Calu3 (cell line): ENCODE measurements around the gene CENPB. TPM values are rescaled to one million over a fixed set of nuclear protein-coding genes. Genes with fewer than 3 reads are reported as not detected.

Source experiments
- BruUV-seq: library from RNA; stranded (reverse); fragments of 400-500 nt; replicated peaks from 2 replicates; lab custom pipeline; 2021; lab: Mats Ljungman, UMichigan
- CTCF ChIA-PET: fragments of 300-600 bp; sonication (Branson Sonifier 250); formaldehyde crosslinking; loops from one replicate; lab custom pipeline; 2022; ENCODE audit warnings: antibody characterized with exemption; lab: Charles Lee
- DNase-seq: peaks from one replicate; pipeline ENCODE4 v3.0.0; 2022
- H3K27ac Mint-ChIP-seq: one replicate; pipeline ENCODE4 v1.8.0; 2022; ENCODE audit warnings: mixed read lengths; ENCODE audit not compliant: unreplicated experiment
- H3K27me3 Mint-ChIP-seq: one replicate; pipeline ENCODE4 v1.8.0; 2022; ENCODE audit warnings: mixed read lengths; ENCODE audit not compliant: unreplicated experiment
- H3K36me3 Mint-ChIP-seq: one replicate; pipeline ENCODE4 v1.8.0; 2022; ENCODE audit warnings: mild to moderate bottlenecking, moderate library complexity, mixed read lengths; ENCODE audit not compliant: insufficient read depth, unreplicated experiment
- H3K4me1 Mint-ChIP-seq: one replicate; pipeline ENCODE4 v1.8.0; 2022; ENCODE audit warnings: mild to moderate bottlenecking, low read depth, mixed read lengths; ENCODE audit not compliant: unreplicated experiment
- H3K4me3 Mint-ChIP-seq: one replicate; pipeline ENCODE4 v1.8.0; 2022; ENCODE audit warnings: mild to moderate bottlenecking, low read depth, moderate library complexity, mixed read lengths; ENCODE audit not compliant: unreplicated experiment
- H3K9me3 Mint-ChIP-seq: one replicate; pipeline ENCODE4 v1.8.0; 2022; ENCODE audit warnings: low read depth, mixed read lengths; ENCODE audit not compliant: unreplicated experiment
- CTCF ChIP-seq: fragments of 200-600 bp; IDR thresholded peaks from one replicate; pipeline ENCODE4 v1.8.0; 2022; ENCODE audit warnings: antibody characterized with exemption; ENCODE audit not compliant: unreplicated experiment
- intact Hi-C: fragments of 100-400 bp; cut with micrococcal nuclease; formaldehyde crosslinking; loops from one replicate; pipeline ENCODE4 v1.10.0; 2022; ENCODE audit not compliant: unreplicated experiment
- total RNA-seq: library from RNA; stranded (reverse); gene quantifications from 2 replicates; pipeline ENCODE4 v1.2.3, GENCODE V29; 2022

CENPB gene
- total RNA-seq, 1 experiment from 2014 or later = 44.9 TPM

DNA sequence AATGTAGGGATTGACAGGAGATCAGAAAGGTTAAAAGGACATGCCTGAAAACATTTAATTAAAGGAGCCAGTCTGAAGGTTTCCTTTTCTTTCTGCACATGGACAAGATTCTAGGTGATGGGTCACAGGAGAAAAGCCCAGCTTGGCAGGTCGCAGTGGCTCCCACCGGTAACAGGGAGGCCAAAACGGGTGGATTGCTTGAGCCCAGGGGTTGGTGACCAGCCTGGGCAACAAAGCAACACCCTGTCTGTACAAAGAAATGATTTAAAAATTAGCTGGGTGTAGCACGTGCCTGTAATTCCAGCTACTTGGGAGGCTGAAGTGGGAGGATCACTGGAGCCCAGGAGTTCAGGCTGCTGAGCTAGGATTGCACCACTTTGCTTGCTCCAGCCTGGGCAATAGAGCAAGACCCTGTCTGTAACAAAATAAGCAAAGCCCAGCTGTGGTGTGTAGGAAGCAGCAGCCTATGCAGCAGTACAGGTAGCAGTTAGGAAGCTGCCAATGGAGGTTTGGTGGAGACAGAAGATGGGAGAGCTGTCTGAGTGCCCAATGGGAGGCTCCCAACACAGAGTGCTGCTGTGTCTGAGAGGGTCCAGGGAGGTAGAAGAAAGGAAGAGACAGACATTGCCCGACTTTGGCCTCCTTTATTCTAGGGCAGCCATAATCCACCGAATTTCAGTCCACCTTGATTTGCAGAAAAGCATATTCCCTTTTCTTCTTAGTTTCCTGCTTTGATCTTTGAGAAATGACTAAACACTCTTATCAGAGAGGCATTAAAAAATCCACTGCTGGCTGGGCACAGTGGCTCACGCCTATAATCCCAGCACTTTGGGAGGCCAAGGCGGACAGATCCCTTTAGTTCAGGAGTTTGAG, 26.7 kb upstream of the CENPB start:
- no peak for TF ChIP-seq CTCF
- Mint-ChIP-seq H3K9me3 (no peaks in the 10 kb centered on the region), H3K4me3 (no peak overlapping the region), H3K27ac (peak overlapping the region; percentile 95), H3K4me1 (peaks cover 28% of the 10 kb centered on the region), H3K27me3 (no peaks in the 10 kb centered on the region), H3K36me3 (peaks cover 25% of the 10 kb centered on the region)
- CTCF ChIA-PET = interaction anchor here (0.7 to 1.4 kb wide), 4 partner anchors 17 to 374 kb away, joined by 3 to 5 read pairs (median 4); partner anchors contain the start of genes CDC25B and CENPB
- intact Hi-C loops = no loop called here
- BruUV-seq = no TSS peak
- no peak for DNase-seq

- Mint-ChIP-seq H3K4me3 (peak overlapping the region; percentile 70), H3K27me3 (no peaks in the 10 kb centered on the region), H3K27ac (peak overlapping the region; percentile 95), H3K9me3 (no peaks in the 10 kb centered on the region), H3K36me3 (peaks cover 32% of the 10 kb centered on the region), H3K4me1 (peaks cover 28% of the 10 kb centered on the region)
- no TSS peak for BruUV-seq
- no peak for DNase-seq
- intact Hi-C loops = no loop called here
- TF ChIP-seq CTCF = no peak
- CTCF ChIA-PET = interaction anchor here (1.3 kb wide), 1 partner anchor 16 kb away, joined by 11 read pairs; the partner anchor contains the start of gene CDC25B
Measured at GRCh38 chr20:3812259-3812681, 25.7 kb upstream of the CENPB start.

GRCh38 chr20:3811467-3812258, 25.1 kb upstream of the CENPB start:
- intact Hi-C loops = loop anchor here (2.0 kb wide), 1 partner anchor 59 kb away; no protein-coding TSS in a partner anchor
- peak overlapping the region; percentile 95 for H3K27ac Mint-ChIP-seq
- CTCF ChIA-PET = interaction anchor here (1.3 kb wide), 1 partner anchor 16 kb away, joined by 11 read pairs; the partner anchor contains the start of gene CDC25B
- TF ChIP-seq CTCF = no peak
- H3K36me3 Mint-ChIP-seq = peaks cover 38% of the 10 kb centered on the region
- H3K27me3 Mint-ChIP-seq = no peaks in the 10 kb centered on the region
- peak overlapping the region; percentile 70 for H3K4me3 Mint-ChIP-seq
- peaks cover 28% of the 10 kb centered on the region for H3K4me1 Mint-ChIP-seq
- no TSS peak for BruUV-seq
- DNase-seq = peak; percentile 97
- no peaks in the 10 kb centered on the region for H3K9me3 Mint-ChIP-seq

DNA sequence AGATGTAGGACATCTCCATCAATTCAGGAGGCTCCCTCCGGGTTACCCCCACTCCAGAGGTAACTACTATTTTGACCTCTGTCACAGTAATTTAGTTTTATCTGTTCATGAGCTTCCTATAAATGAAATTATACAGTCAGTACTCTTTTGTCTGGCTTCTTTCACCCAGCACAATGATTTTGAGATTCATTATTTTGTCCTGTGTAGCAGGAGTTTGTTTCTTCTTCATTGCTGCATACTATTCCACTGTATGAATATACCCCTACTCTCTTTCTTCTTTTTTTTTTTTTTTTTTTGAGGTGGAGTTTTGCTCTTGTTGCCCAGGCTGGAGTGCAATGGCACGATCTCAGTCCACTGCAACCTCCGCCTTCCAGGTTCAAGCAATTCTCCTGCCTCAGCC, 22.0 kb upstream of the CENPB start:
- peaks cover 47% of the 10 kb centered on the region for H3K4me1 Mint-ChIP-seq
- H3K36me3 Mint-ChIP-seq = peaks cover 62% of the 10 kb centered on the region
- intact Hi-C loops = no loop called here
- H3K27ac Mint-ChIP-seq = peak overlapping the region; percentile 77
- CTCF ChIA-PET = interaction anchor here (0.6 kb wide), 2 partner anchors 19 to 91 kb away, joined by 5 to 8 read pairs; no protein-coding TSS in a partner anchor
- no peak for TF ChIP-seq CTCF
- no peak overlapping the region for H3K4me3 Mint-ChIP-seq
- H3K27me3 Mint-ChIP-seq = no peaks in the 10 kb centered on the region
- DNase-seq = no peak
- no peaks in the 10 kb centered on the region for H3K9me3 Mint-ChIP-seq
- BruUV-seq = no TSS peak
